GM19468 (cell line): Measurements from ENCODE around the gene ARHGEF33.

Source experiments
- ATAC-seq: cut with Tn5 transposase; IDR thresholded peaks from one replicate; pipeline ENCODE4 v1.9.1; 2021; ENCODE audit warnings: mild to moderate bottlenecking, moderate library complexity, moderate number of reproducible peaks; ENCODE audit not compliant: unreplicated experiment; ENCODE audit errors: extremely low read depth

ARHGEF33 gene

DNA sequence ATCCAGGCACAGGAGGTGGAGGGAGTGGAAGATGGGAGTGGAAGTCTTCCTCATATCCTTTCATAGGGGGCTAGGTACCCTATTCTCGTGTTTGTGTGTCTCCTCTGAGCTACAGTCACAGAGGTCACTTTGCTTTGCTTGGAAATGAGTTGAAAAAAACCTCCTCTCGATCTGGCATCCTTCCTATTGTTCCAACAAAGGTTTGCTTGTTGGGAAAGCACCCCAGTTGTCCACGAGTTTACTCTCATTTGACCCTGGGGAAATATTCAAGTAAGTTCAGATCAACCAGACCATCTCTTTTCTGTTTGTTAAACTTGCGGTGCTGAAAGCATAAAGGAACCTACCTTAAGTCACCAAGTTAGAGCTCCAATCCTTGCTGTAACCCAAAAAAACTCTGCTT is 59.3 kb downstream of the ARHGEF33 start:
- ATAC-seq, result no peak

DNA sequence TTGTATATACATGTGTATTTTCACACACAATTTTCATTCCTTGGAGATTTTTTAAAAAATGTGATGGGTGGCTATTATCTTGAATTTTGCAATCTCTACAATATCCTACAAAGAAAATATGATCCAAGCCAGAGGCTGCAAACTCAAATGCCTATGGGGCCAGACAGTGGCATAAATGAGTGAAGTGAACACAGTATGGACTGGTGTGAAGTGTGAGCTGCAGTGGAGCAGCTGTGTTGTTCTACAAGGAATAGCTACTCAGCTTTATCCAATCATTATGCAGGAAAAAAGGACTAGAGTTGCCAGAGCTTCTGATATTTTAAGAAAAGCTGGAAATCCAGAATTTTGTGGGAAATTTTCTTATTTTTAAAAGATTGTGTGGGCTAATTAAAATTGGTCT is 62.1 kb downstream of the ARHGEF33 start:
- ATAC-seq, result no peak

DNA sequence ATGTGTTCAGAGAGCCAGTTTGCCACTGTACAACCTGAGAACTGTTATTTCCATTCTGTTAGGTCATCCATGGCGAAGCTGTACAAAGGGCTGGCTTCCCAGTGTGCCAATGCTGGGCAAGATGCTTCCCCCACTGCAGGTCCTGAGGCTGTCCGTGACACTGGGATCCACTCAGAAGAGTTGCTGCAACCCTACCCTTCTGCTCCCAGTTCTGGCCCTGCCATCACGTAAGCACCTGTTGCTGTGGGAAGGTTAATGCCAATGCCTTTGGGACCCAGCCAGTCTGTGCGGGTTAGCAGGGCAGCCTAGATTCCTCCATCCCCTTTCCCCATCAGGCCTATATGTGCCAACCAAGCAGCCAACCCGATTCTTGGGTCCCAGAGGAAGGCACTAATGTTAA is 68.3 kb downstream of the ARHGEF33 start:
- no peak for ATAC-seq

DNA sequence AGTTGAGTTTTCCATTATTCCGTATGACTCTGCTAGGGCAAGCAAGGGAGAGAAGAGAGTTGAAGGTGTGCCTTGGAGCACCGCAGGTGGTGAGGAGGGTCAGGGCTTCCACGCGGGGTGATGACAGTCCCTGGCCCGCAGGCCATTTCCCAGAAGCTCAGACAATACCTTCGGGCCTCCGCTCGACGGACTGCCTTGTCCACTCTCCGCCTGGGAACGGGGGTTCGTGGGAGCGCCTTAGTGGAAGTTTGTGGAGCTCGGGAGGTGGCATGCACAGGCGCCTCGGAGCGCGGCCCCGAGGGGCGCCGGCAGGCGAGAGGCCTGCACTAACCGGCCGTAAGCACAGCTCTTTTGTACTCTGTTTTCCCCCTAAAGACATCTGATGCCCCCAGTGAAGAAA is 69.8 kb downstream of the ARHGEF33 start:
- no peak for ATAC-seq

DNA sequence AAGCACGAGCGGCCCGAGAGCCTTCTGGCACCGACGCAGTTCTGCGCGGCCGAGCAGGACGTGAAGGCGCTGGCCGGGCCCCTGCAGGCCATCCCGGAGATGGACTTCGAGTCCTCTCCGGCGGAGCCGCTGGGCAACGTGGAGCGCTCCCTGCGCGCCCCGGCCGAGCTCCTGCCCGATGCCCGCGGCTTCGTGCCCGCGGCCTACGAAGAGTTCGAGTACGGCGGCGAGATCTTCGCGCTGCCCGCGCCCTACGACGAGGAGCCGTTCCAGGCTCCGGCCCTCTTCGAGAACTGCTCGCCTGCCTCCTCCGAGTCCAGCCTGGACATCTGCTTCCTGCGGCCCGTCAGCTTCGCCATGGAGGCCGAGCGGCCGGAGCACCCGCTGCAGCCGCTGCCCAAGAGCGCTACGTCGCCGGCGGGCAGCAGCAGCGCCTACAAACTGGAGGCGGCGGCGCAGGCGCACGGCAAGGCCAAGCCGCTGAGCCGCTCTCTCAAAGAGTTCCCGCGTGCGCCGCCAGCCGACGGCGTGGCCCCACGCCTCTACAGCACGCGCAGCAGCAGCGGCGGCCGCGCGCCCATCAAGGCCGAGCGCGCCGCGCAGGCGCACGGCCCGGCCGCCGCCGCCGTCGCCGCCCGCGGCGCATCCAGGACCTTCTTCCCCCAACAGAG is 70.4 kb downstream of the ARHGEF33 start:
- ATAC-seq, result no peak

DNA sequence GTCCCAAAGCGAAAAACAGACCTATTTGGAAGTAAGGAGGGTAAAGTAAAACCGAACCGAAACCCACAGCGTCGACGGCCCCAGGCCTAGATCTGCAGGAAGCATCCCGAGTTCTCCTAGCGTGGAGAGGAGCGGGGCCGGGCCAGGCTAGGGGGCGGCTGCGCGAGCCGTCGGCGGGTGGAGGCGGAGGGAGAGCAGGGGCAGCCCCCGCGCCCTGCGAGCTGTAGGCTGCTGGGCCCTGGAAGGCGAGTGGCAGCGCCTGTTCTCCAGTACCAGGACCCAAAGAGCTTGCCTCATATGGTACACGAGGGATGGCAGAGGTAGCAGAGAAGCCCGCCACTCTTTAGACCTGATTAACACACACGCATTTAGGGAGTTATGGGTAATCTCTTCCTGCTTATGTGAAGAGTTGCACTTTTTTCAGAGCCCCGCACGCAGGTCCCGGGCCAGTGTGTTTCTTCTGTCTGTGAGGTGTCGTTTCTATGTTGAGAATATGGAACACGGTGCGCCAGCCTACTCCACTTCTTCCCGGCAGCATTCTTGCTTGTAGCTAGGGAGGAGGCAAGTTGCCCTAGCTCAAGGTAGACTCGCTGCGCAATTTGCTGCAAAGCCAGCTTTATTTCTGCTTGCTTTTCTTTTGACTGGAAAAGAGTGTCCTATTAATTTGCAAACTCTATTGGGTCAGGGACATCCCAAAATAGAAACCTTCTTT is 71.1 kb downstream of the ARHGEF33 start:
- no peak for ATAC-seq

DNA sequence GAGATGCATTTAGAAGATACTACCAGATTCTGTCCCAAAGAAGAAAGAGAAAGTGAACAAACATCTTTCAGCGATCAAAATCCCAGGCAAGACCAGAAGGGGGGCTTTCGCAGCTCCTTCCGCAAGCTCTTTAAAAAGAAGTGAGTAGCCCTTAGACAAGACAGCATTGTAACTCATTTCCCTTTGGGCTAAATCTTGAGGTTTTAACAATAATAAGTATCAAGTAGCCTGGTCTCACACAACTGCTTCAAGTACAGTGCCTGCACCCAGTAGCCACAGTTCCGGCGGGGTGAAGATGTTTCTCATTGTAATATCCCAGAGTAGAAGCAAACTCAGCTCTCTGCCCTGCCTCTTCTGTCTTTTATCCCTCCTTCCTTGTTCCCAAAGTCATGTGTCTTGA is 76.3 kb downstream of the ARHGEF33 start:
- ATAC-seq, result no peak

DNA sequence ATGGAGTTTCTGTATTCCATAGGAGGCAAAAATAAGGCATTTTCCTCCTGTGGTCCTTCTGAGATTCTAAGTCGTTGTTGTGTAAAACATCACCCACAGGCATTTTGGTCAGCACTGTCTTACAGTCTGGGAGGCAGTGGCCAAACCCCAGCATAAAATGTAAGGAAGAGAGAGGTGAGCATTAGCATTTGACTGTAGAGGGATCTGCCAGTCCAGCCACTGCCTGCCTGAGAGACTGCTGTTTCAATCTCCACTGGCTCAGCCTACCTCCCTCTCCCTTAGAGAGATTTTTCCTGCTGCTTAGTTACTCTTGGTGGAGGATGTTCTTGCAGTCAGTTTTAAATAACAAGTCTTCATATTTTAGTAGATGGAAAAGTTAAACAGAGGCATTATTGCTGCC is 77.0 kb downstream of the ARHGEF33 start:
- no peak for ATAC-seq

DNA sequence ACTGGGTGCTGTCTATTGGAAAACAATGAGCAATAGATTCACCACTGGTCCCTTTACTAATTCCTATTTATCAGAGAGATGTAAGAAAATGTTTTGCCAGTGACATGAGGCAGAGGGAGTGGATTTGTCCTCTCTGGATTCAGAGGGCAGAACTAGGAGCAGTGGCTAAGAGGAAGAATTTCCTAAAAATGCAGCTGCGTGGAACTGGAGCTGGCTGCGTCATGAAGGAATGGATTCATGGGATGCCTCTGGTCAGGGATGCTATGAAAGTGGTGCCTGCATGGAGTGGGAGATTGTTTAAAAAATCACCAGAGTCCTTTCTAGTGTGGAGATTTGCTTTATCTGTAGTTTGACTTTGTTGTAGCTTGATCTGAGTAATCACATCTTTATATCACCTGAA is 78.3 kb downstream of the ARHGEF33 start:
- no peak for ATAC-seq

DNA sequence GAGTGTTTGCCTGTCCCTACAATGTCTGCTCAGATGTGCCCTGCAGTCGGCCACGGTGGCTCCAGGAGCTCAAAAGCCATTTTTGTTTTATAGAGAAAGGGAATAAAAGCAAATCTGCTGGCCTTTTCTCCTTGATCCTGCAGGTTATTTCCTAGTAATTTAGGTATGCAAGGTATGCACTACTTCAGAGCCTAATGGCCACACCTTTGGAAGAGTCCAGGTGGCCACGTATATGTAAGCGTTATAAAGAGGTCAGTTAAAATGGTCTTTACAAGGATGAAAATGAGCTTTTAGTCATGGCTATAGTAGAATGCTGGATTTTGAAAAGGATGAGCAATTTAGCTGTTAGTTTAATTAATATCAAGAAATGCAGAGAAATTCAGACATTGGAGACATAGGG is 81.7 kb downstream of the ARHGEF33 start:
- ATAC-seq, result no peak

DNA sequence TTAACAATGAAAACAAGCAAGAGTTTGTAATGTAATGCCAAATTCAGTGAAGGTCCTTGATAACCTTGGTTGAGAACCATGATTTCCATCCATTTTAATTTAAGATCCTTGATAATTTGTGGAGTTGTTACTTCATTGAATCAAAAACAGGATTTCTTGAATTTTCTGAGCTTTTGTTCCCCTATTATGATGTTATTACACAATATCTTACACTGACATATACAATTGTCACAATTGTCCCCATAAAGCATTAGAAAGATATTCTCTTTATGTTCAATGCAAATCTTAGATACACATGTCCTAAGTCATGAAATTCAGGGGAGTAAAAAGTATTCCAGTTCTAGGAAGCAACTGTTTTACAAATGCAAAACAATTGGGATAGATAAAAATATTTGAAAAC is 83.6 kb downstream of the ARHGEF33 start:
- ATAC-seq, result no peak

DNA sequence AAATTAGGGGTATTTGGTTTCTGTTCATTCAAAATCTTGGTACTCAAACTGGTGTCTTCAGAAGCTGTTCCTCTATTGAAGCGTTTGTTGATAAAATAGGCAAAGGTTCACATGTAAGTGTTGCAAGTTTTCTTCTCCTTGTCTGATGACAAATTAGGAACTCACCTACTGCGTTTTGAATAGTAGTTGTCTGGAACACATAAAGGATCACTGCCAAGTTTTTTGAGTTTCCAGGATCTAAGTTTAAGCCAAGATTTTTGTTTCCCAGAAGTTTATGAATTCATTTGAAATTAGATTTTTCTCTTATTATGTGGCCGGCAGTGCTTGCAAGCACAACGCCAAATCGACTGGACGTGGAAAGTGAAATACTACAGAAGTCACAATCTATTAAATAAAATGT is 85.4 kb downstream of the ARHGEF33 start:
- no peak for ATAC-seq

DNA sequence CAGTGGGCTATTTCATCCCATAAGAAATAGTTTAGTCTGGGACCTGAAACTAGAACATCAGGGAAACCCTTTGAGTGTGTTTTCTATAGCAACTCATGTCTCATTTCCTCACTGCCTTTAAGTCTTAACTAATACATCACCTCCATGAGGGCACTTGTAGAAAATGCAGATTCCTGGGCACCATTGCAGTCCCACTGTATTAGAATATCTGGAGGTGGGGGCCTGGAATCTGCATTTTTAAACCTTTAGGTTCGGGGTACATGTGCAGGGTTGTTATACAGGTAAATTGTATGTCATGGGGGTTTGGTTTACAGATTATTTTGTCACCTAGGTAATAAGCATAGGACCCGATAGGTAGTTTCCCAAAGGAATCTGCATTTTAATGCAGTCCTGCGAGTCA is 87.4 kb downstream of the ARHGEF33 start:
- no peak for ATAC-seq

DNA sequence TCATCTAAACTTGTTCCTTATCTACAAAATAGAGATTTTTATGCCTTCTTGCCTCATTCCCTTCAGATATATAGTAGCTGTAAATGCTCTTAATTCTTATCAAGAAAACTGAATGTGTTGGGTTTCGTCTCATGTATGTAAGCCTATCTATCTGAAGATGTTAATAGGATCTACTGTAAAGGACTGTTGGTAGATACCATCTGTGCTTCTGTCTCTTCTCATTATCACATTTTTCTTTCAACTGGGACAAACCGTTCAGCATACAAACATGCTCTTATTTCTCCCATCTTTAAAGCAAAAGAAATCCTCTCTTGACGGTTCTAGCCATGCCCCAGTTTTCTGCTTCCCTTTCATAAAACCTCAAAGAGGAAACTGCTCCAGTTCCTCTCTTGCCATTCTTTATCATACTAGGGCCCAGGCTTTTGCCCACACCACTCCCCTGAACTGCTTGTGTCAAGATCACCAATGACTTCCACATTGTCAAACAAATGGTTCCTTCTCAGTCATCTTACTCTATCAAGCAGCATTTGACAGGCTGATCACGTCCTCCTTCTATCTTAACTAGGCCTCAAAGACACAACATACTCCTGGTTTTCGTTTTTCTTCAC is 88.7 kb downstream of the ARHGEF33 start:
- ATAC-seq, result no peak

DNA sequence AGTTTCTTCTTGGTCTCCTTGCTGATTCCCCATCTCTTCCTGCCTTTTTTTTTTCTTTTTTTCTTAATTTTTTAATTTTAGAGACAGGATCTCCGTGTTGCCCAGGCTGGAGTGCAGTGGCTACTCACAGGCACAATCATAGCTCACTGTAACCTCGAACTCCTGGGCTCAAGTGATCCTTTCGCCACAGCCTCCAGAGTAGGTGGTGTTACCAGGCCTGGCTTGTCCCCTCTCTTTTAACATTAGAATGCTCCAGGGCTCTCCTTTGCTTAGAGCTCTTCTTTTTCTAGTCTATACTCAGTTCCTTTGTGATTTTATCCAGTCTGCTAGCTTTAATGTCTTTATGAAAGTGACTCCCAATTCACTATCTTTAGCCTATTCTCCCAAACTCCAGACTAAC is 89.2 kb downstream of the ARHGEF33 start:
- no peak for ATAC-seq

DNA sequence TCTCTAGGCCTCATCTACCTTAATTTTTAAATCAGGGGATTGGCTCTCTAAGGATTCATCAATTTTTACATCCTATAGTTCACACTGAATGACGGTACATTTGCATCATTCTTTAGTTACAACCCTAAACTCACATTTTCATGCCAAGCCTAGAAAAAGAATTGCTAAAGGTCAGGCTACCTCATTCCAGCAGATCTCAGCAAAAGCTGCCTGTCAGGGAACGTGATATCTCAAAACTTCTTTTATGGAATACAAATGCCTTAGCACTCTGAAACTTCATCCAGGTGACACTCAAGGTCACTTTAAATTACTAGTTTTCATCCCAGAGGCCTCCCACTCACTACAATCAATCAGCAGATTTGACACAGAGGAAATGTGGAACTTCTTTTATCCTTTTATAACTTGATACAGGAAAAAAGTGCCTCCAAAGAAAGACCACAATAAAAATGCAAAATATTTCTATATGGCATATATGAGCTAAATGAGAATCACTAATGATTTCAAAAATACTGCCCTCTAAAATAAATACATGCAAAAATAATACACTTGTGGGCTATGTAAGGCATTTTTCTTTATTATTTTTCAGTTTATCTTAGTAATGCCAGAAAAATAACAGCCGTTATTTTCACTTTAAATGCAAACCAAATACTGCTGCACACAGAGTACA is 91.5 kb downstream of the ARHGEF33 start:
- ATAC-seq, result no peak

DNA sequence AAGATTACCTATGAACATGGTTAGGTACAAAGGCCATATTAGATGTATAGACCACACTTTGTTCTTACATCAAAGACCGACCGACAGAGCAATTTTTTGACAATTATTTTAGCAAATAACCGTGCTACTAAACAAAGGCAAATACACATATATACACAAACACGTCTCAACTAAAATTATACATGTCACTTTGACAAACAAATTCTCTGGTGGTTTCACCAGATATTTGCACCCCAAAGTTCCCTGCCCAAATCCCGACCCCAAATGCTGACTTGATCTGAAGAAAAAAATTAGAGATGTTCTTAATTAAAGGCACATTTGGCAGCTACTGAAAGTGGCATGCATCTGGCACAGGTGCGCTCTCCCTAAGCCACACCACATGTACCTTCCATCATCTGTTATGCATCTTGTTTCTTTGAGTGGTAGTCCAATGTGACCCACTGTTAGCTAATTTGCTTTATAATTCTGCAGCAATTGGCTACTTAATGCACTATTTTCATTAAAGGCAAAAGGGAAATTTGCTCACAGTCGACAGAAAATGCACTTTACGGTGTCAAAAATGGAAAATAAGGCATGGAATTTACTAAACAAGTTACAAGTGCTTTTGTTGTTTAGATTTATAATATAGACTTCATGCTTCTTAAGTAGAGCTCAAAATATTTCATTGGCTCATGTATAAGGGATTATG is 92.1 kb downstream of the ARHGEF33 start:
- ATAC-seq, result no peak

DNA sequence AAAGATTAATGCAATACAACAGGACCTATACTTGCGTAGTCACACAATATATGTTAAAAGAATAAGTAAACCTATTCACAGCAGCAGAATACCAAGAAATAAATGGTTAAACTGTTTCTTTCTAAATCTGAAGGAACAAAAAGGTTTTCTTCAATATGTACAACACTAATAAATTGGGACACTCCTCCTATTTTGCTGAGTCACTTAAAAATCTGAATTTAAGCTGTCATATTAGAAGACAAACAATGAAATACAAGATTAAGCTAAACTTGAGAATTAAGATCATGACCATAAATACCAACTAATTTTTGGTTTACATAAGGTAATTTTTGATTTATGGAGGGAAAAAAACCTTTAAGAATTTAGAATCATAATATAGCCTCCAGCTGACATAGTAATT is 92.8 kb downstream of the ARHGEF33 start:
- ATAC-seq, result no peak

DNA sequence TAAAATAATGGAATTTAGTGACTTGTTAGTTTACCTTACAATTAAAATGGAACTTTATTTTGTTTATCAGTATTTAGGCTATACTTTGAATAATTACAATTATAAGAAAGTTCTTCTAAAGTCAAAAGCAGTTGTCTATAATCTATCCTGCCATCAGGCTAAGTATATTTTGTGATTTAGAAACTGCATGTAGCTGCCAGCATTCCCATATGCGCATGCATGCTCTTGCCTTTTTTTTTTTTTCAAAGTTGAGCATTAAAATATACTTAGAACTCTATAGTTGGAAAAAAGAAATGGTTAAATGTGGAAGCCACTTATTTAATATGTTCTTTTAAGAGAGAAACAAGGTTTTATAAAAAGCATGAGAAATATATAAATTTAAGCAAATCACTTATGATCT is 99.0 kb downstream of the ARHGEF33 start:
- no peak for ATAC-seq

DNA sequence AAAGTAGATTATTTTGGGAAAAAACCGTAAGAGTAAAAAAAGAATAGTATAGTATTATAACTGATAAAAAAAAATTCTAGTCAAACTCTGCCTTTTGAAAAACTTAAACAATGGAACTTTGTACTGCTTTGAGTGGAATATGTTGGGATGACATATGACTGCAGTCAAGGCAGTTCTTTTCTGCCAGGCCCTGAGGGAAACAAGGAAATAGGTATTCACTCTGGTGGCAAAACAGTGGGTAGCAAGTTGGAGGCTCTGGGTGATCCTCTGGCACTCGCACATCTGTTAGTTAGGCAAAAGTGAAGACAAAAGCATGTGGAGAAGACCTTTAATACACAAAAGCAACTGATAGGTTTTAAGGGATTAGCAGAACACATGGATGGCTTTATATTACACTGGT is 102.2 kb downstream of the ARHGEF33 start:
- no peak for ATAC-seq

DNA sequence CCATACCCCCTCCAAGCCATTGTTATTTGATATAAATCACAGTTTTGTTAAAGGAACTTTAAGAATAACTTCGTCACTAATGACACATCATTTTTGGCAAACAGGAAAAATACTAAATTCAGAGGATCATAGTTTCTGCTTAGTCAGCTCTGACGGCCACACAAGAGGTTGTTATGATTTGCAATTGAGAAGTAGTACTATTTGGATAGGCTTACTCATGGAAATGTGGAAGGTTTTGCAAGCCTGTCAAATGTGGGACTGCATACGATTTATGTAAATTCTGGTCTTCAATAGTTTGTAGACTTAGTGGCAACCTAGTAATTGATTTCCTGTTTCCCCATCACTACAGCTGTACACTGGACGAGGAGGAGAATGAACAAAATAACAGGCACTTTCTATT is 108.1 kb downstream of the ARHGEF33 start:
- no peak for ATAC-seq
